GM19043 (cell line): ENCODE data around the gene IZUMO1.
"Not testable (repeated sequence)": the region's sequence is repeated elsewhere in the genome, so short reads cannot be mapped to it uniquely, and the experiment has no call there.

Experiments used
- ATAC-seq: cut with Tn5 transposase; IDR thresholded peaks from one replicate; pipeline ENCODE4 v1.9.1; 2021; ENCODE audit warnings: low read depth; ENCODE audit not compliant: unreplicated experiment

IZUMO1 gene

GRCh38 chr19:48738557-48739403, 7.9 kb downstream of the IZUMO1 start:
- ATAC-seq = no peak

GRCh38 chr19:48737360-48737998, 9.2 kb downstream of the IZUMO1 start:
- no peak for ATAC-seq

- no peak for ATAC-seq
Measured at GRCh38 chr19:48735031-48735615, 11.6 kb downstream of the IZUMO1 start.

DNA sequence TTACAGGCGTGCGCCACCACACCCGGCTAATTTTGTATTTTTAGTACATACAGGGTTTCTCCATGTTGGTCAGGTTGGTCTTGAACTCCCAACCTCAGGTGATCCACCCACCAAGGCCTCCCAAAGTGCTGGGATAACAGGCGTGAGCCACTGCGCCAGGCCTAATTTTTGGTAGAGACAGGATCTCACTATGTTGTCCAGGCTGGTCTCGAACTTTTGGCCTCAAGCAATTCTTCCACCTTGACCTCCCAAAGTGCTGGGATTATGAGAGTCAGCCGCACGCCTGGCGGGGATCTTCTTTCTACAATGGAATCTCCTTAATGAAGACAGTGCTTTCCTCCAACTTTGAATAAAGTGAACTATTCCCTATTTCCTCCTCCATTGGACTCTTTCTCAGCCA, 12.1 kb downstream of the IZUMO1 start:
- no peak for ATAC-seq

- ATAC-seq = no peak
Measured at GRCh38 chr19:48731452-48731851, 15.3 kb downstream of the IZUMO1 start.

- ATAC-seq = no peak
Measured at GRCh38 chr19:48728911-48729664, 17.6 kb downstream of the IZUMO1 start.

DNA sequence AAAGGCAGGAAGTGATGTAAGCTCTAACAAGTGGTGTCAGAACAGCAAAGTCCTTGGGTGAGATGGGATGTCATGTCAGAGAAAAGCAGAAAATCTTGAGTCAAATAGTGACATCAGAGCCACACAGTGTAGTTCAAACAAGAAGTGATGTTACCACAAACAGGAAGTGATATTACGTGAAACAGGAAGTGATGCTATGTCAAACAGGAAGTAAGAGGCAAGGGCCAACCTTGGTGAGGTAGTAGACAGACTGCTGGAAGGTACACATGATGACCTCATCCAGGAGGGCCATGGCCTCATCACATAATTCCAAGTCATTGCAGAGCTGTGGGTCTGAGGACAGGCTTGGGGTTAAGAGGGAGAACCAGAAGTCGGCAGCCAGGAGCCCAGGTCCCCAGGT, 20.2 kb downstream of the IZUMO1 start:
- no peak for ATAC-seq

DNA sequence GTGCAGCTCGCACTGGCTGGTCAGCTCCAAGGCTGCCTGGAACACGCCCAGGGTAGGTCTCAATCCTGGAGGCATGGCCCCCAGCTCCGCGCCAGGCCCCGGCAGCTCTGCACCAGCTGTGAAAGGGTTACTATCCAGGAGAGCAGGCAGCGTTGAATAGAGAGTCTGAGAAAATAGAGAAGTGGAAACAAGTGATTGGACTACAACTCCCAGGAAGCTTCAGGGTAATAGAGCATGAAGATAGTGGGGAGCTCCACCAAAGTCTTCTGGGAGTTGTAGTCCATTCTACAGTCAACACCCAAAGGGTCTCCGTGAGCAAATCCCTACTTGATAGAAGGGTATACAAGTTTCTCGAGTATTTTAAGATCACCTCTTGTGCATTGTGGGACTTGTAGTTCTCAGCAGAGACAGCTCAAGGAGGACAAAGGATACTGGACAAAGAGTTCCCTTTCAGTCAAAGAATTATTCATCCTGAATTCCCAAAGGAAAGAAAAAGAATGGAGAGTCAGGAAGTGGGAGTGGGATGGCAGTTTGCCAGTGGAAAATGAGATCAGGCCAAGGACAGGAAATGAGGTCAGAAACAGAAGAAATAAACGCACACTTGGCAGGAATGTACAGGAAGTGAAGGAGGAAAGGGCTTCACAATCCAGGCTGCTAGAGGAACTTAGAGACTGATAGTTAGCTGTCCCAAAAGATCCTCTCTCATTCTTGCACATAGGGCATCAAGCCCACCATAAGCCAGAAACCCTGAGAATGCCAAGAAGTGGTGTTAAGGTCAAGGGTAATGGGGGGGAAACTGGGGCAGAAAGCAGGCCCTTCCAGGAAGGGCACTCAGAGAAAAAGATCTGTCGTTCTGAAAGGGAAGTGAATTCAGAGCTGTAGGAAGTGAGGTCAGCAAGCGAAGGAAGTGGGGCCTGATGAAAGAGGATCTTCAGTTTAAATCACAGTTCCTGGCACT, 21.6 kb downstream of the IZUMO1 start:
- ATAC-seq = no peak

- ATAC-seq = no peak
Measured at GRCh38 chr19:48722196-48722708, 24.5 kb downstream of the IZUMO1 start.

GRCh38 chr19:48720613-48721296, 26.0 kb downstream of the IZUMO1 start:
- ATAC-seq = peak; percentile 80

- ATAC-seq = peak; percentile 6
Measured at GRCh38 chr19:48720251-48720612, 26.5 kb downstream of the IZUMO1 start.

DNA sequence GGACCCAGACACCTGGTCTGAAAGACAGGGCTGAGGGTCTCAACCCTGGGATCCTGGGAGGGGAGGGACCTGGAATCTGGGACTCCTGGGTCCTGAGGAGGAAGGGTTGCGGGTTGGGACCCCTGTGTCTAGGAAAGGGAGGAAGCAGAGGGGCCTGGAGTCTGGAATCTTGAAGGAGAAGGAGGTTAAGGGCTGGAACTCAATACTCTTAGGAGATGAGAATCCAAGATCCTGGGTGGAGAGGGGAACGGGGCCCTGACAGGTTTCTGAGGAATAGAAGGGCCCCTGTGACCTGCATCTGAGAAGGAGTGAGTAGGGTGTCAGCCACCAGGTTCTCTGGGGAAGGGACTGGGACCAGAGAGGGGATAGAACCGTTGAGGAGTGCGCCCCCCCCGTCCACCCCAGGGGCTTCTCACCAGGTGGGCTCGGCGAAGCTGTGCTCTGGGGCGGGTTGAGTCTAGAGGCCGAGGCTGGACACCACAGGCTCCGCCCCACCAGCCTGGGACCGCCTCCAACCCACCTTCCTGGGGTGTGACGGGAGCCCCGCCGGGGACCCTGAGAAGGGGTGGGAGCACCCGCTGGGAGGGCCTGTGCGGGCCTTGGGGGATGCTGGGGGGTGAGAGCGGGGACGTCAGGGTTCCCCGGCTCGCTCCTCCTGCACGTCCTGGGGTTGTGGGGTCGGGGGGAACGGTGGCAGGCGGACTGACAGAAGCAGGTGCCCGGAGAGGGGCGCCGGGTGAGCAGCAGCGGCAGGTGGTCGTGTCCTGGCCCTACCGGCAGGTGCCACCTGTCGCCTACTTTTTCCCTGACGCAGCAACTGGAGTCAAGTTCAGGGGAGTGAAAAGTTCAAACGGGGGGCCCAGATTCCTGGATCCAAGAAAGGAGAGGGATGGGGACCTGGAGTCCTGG, 27.2 kb downstream of the IZUMO1 start, which contains the start of gene MAMSTR:
MAMSTR (minus strand) TSS at position 463 of the 909 bp plus-strand sequence. CDS start 694 bp downstream, outside the sequence.
- ATAC-seq = no peak

- ATAC-seq = no peak
Measured at GRCh38 chr19:48718711-48719231, 27.9 kb downstream of the IZUMO1 start.

DNA sequence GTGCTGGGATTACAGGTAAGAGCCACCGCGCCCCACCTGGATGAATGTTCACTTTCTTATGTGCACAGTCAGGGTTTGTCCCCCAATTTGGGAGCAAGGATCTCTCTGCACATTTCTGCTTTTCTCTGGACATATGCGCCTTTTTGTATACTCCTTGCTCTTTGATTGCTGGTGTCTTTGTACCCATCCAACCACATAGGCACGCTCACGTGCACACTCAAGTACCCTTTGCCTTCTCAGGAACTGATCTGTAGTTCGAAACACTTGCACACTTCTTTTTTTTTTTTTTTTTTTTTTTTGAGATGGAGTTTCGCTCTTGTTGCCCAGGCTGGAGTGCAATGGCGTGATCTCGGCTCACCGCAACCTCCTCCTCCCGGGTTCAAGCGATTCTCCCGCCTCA, 28.6 kb downstream of the IZUMO1 start:
- ATAC-seq = not testable (repeated sequence)

- no peak for ATAC-seq
Measured at GRCh38 chr19:48716562-48717291, 30.0 kb downstream of the IZUMO1 start.

DNA sequence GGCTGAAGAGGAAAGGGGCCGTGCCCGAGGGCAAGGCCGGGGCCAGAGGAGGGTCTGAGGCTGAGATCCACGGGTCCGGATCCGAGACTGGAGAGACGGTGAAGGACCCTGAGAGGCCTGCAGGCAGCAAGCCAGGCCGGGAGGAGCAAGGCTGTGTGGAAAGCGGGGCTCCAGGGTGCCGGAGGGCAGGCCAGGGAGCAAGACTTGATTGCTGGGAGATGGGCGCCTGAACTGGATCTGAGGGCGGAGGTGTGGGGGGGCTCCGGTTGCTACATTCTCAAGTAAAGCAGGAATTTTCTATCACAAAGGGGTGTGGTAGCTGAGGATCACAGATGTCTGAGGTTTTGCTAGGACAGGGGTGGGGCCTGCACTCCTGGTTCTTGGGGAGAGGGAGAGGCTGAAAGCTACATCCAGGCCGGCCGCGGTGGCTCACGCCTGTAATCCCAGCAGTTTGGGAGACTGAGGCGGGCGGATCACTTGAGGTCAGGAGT, 31.0 kb downstream of the IZUMO1 start:
- ATAC-seq = no peak
